HEK293T (cell line): ENCODE results near the gene ARMH4.

Source experiments
- CTCF ChIA-PET: fragments of 350-600 bp; formaldehyde crosslinking; extraction: SDS; loops from one replicate; lab custom pipeline; 2021; ENCODE audit warnings: antibody characterized with exemption, inconsistent platforms; lab: Yijun Ruan, JAX
- POLR2A ChIA-PET: fragments of 350-600 bp; formaldehyde crosslinking; extraction: SDS; loops from one replicate; lab custom pipeline; 2020; ENCODE audit warnings: antibody characterized with exemption, inconsistent platforms; lab: Yijun Ruan, JAX
- DNase-seq: peaks from one replicate; pipeline ENCODE4 v3.0.0; 2012; ENCODE audit warnings: mixed read lengths; ENCODE audit errors: extremely low spot score
- BHLHE40 ChIP-seq: fragments of 450-650 bp; IDR thresholded peaks from 2 replicates; pipeline ENCODE4 v1.6.1; 2016; ENCODE audit warnings: mild to moderate bottlenecking, moderate library complexity, borderline replicate concordance
- CTBP1 ChIP-seq: fragments of 450-650 bp; IDR thresholded peaks from 2 replicates; pipeline ENCODE4 v1.6.1; 2016; ENCODE audit warnings: borderline replicate concordance
- FOXA1 ChIP-seq: fragments of 450-650 bp; IDR thresholded peaks from 2 replicates; pipeline ENCODE4 v1.6.1; 2016; ENCODE audit warnings: mild to moderate bottlenecking
- FOXK2 ChIP-seq: fragments of 450-650 bp; IDR thresholded peaks from 2 replicates; pipeline ENCODE4 v1.6.1; 2016; ENCODE audit warnings: mild to moderate bottlenecking
- FOXM1 ChIP-seq: fragments of 450-650 bp; IDR thresholded peaks from 2 replicates; pipeline ENCODE4 v1.6.1; 2017; ENCODE audit warnings: mild to moderate bottlenecking, borderline replicate concordance
- HDGF ChIP-seq: fragments of 450-650 bp; IDR thresholded peaks from 2 replicates; pipeline ENCODE4 v1.6.1; 2017; ENCODE audit warnings: antibody characterized with exemption, borderline replicate concordance
- L3MBTL2 ChIP-seq: fragments of 450-650 bp; conservative IDR thresholded peaks from 2 replicates; pipeline ENCODE4 v1.6.1; 2016; ENCODE audit warnings: mild to moderate bottlenecking
- LEF1 ChIP-seq: fragments of 450-650 bp; IDR thresholded peaks from 2 replicates; pipeline ENCODE4 v1.6.1; 2017; ENCODE audit warnings: mild to moderate bottlenecking, borderline replicate concordance
- NFRKB ChIP-seq: fragments of 450-650 bp; IDR thresholded peaks from 2 replicates; pipeline ENCODE4 v1.6.1; 2016; ENCODE audit warnings: mild to moderate bottlenecking, moderate library complexity
- PKNOX1 ChIP-seq: fragments of 450-650 bp; IDR thresholded peaks from 2 replicates; pipeline ENCODE4 v1.6.1; 2016
- SP1 ChIP-seq: fragments of 450-650 bp; IDR thresholded peaks from 2 replicates; pipeline ENCODE4 v1.6.1; 2017
- SUZ12 ChIP-seq: fragments of 450-650 bp; IDR thresholded peaks from 2 replicates; pipeline ENCODE4 v1.6.1; 2016; ENCODE audit warnings: mild to moderate bottlenecking
- TARDBP ChIP-seq: fragments of 450-650 bp; IDR thresholded peaks from 2 replicates; pipeline ENCODE4 v1.6.1; 2016

The ARMH4 gene

GRCh38 chr14:58152014-58152857 lies at the start of gene ARMH4:
ARMH4 (minus strand) TSS chr14:58152213; CDS start chr14:58139358, 12,855 bp downstream.
- peak; percentile 85 for DNase-seq
- POLR2A ChIA-PET: interaction anchor here (1.2 kb wide), 1 partner anchor 47 kb away, joined by 3 read pairs; no protein-coding TSS in a partner anchor
- CTCF ChIA-PET: no interaction called here
- TF ChIP-seq FOXA1 (no peak), L3MBTL2 (peak; percentile 47; the same call in 1 of the 2 replicates)

GRCh38 chr14:58200846-58201245 lies 48.8 kb upstream of the ARMH4 start:
- no peak for DNase-seq
- ChIA-PET POLR2A (interaction anchor here (1.6 to 2.7 kb wide), 3 partner anchors 41 to 97 kb away, joined by 3 to 13 read pairs (median 12); partner anchors contain the start of genes ARID4A and PSMA3), CTCF (no interaction called here)
- TF ChIP-seq FOXA1 (no peak), FOXK2 (no peak), CTBP1 (no peak), BHLHE40 (no peak), HDGF (no peak), SP1 (no peak), FOXM1 (no peak)

GRCh38 chr14:58200480-58200841 lies 48.4 kb upstream of the ARMH4 start:
- DNase-seq: no peak
- TF ChIP-seq FOXM1 (no peak), PKNOX1 (no peak), FOXA1 (no peak), SP1 (no peak), TARDBP (no peak), L3MBTL2 (no peak), HDGF (no peak), CTBP1 (no peak), NFRKB (no peak), LEF1 (no peak), SUZ12 (no peak), BHLHE40 (no peak)
- CTCF ChIA-PET: no interaction called here
- POLR2A ChIA-PET: interaction anchor here (0.8 to 2.7 kb wide), 7 partner anchors 12 to 97 kb away, joined by 3 to 13 read pairs (median 5); partner anchors contain the start of genes ARID4A and PSMA3

GRCh38 chr14:58199726-58200479 lies 47.9 kb upstream of the ARMH4 start, which contains the start of gene ACTR10:
ACTR10 (plus strand) TSS chr14:58200149; CDS start chr14:58200218, 69 bp downstream.
- TF ChIP-seq L3MBTL2 (0 out of 2 replicates have a peak, but pooled peaks have one; percentile 27), FOXA1 (no peak)
- ChIA-PET CTCF (interaction anchor here (0.6 kb wide), 1 partner anchor 117 kb away, joined by 6 read pairs; no protein-coding TSS in a partner anchor), POLR2A (interaction anchor here (0.8 to 2.7 kb wide), 12 partner anchors 12 to 586 kb away, joined by 3 to 13 read pairs (median 4); partner anchors contain the start of genes ARID4A, ARMH4 and PSMA3)
- DNase-seq: peak; percentile 84

GRCh38 chr14:58198086-58198485 lies 46.1 kb upstream of the ARMH4 start:
- ChIA-PET CTCF (interaction anchor here (0.5 kb wide), 1 partner anchor 1306 kb away, joined by 3 read pairs; no protein-coding TSS in a partner anchor), POLR2A (interaction anchor here (2.7 kb wide), 1 partner anchor 46 kb away, joined by 13 read pairs; the partner anchor contains the start of gene PSMA3)
- no peak for TF ChIP-seq TARDBP
- TF ChIP-seq BHLHE40: no peak
- DNase-seq: no peak

GRCh38 chr14:58196198-58196597 lies 44.2 kb upstream of the ARMH4 start:
- POLR2A ChIA-PET: interaction anchor here (1.1 kb wide), 1 partner anchor 48 kb away, joined by 3 read pairs; the partner anchor contains the start of gene PSMA3
- CTCF ChIA-PET: no interaction called here
- DNase-seq: no peak
- TF ChIP-seq HDGF (no peak), BHLHE40 (no peak)

GRCh38 chr14:58193542-58193941 lies 41.5 kb upstream of the ARMH4 start:
- DNase-seq: no peak
- ChIA-PET CTCF (no interaction called here), POLR2A (no interaction called here)
- TF ChIP-seq PKNOX1: no peak
- TF ChIP-seq TARDBP: no peak
- TF ChIP-seq BHLHE40: no peak
- no peak for TF ChIP-seq NFRKB
